NCI-H510A treated with DMSO at 0.1 percent for 48 hours (cell line): ENCODE measurements around the gene KHDRBS2.
A peak's percentile ranks its signal among the peaks of the same experiment; 100 is the strongest.
"Not testable (repeated sequence)": the region's sequence is repeated elsewhere in the genome, so short reads cannot be mapped to it uniquely, and the experiment has no call there.

Experiments
- DNase-seq: peaks from one replicate; lab custom pipeline; 2025; lab: John Stamatoyannopoulos, UW

KHDRBS2 gene

GRCh38 chr6:61867635-61868034 lies 418.4 kb downstream of the KHDRBS2 start:
- no peak for DNase-seq

GRCh38 chr6:61857541-61857940 lies 428.5 kb downstream of the KHDRBS2 start:
- DNase-seq, result no peak

- DNase-seq, result no peak
Observed at GRCh38 chr6:61841958-61842357, 444.1 kb downstream of the KHDRBS2 start.

GRCh38 chr6:61835237-61835636 lies 450.8 kb downstream of the KHDRBS2 start:
- no peak for DNase-seq

GRCh38 chr6:61833176-61833755 lies 452.8 kb downstream of the KHDRBS2 start:
- DNase-seq, result no peak

GRCh38 chr6:61817716-61818115 lies 468.3 kb downstream of the KHDRBS2 start:
- no peak for DNase-seq

GRCh38 chr6:61810047-61810446 lies 476.0 kb downstream of the KHDRBS2 start:
- no peak for DNase-seq

GRCh38 chr6:61809004-61809595 lies 476.9 kb downstream of the KHDRBS2 start:
- peak; percentile 42 for DNase-seq

- DNase-seq, result no peak
Observed at GRCh38 chr6:61787998-61788397, 498.0 kb downstream of the KHDRBS2 start.

GRCh38 chr6:61769446-61769845 lies 516.6 kb downstream of the KHDRBS2 start:
- not testable (repeated sequence) for DNase-seq

- DNase-seq, result no peak
Observed at GRCh38 chr6:61755739-61756138, 530.3 kb downstream of the KHDRBS2 start.

- no peak for DNase-seq
Observed at GRCh38 chr6:61751986-61752385, 534.0 kb downstream of the KHDRBS2 start.

- no peak for DNase-seq
Observed at GRCh38 chr6:61745994-61746393, 540.0 kb downstream of the KHDRBS2 start.

GRCh38 chr6:61711849-61712248 lies 574.2 kb downstream of the KHDRBS2 start:
- DNase-seq, result no peak

GRCh38 chr6:61688165-61688564 lies 597.9 kb downstream of the KHDRBS2 start:
- DNase-seq, result no peak

- no peak for DNase-seq
Observed at GRCh38 chr6:61682562-61682961, 603.5 kb downstream of the KHDRBS2 start.

- no peak for DNase-seq
Observed at GRCh38 chr6:61679625-61680024, 606.4 kb downstream of the KHDRBS2 start.

- DNase-seq, result no peak
Observed at GRCh38 chr6:61675734-61676133, 610.3 kb downstream of the KHDRBS2 start.

- no peak for DNase-seq
Observed at GRCh38 chr6:61649845-61650244, 636.2 kb downstream of the KHDRBS2 start.

GRCh38 chr6:61640463-61640862 lies 645.6 kb downstream of the KHDRBS2 start:
- DNase-seq, result no peak
